K562 (cell line): ENCODE data around the gene GPC3. TPM values are rescaled to one million over a fixed set of nuclear protein-coding genes. Genes with fewer than 3 reads are reported as not detected.

Experiments
- ATAC-seq: fragments of 200-7000 bp; cut with Tn5 transposase; 3 replicates; pipeline ENCODE4 v1.9.1; 2020; ENCODE audit warnings: moderate library complexity
- BruUV-seq: library from RNA; stranded (reverse); fragments of 400-500 nt; replicated peaks from 2 replicates; lab custom pipeline; 2021; lab: Mats Ljungman, UMichigan
- CTCF ChIA-PET: fragments of 300-600 bp; formaldehyde crosslinking; extraction: SDS; loops from one replicate; lab custom pipeline; 2021; ENCODE audit warnings: low intra/inter-chr PET ratio; lab: Yijun Ruan, JAX
- POLR2A ChIA-PET: fragments of 300-600, 350-650 bp; sonication (Branson Sonifier 250); formaldehyde crosslinking; extraction: SDS; loops from one replicate; lab custom pipeline; 2021; ENCODE audit warnings: antibody characterized with exemption, inconsistent platforms; lab: Yijun Ruan, JAX
- DNase-seq, 4 experiments: peaks; one replicate each; pipeline versions ENCODE4 v3.0.0 to v3.0.0-alpha.2; 2011 to 2018; ENCODE audit warnings: low spot score in 3 of 4, mixed read lengths in 3 of 4; ENCODE audit errors: extremely low read depth in 1 of 4
- FAIRE-seq: peaks from 2 replicates; lab custom pipeline; 2011; peaks lifted over from hg19 to GRCh38; lab: Jason Lieb, UNC
- H2AFZ ChIP-seq: 2 replicates; pipeline ENCODE4 v1.6.0; 2011; ENCODE audit warnings: low read depth, low read length, control low read depth, inconsistent platforms
- H3K27ac ChIP-seq: fragments of 200-600 bp; 3 replicates; pipeline ENCODE4 v1.8.0; 2011; ENCODE audit warnings: low read depth, mild to moderate bottlenecking, control low read depth, inconsistent platforms, low read length, moderate library complexity, mixed read lengths; ENCODE audit errors: extremely low read depth
- H3K27me3 ChIP-seq, 2 experiments: fragments of 300-600 bp in 1 of 2; 2 replicates in 1 of 2; 3 replicates in 1 of 2; pipeline versions ENCODE4 v1.6.0 to v1.8.0; 2011; ENCODE audit warnings: inconsistent platforms in 2 of 2, low read length in 2 of 2, mild to moderate bottlenecking in 1 of 2, mixed read lengths in 1 of 2, moderate library complexity in 1 of 2; ENCODE audit not compliant: control insufficient read depth in 2 of 2, insufficient read depth in 2 of 2
- H3K36me3 ChIP-seq: fragments of 300-600 bp; 3 replicates; pipeline ENCODE4 v1.8.0; 2011; ENCODE audit warnings: mild to moderate bottlenecking, low read length, inconsistent platforms; ENCODE audit not compliant: control insufficient read depth, insufficient read depth
- H3K4me1 ChIP-seq, 2 experiments: fragments of 200-600 bp in 1 of 2; replicated peaks in 1 of 2; 2 replicates in 1 of 2; 3 replicates in 1 of 2; pipeline versions ENCODE4 v1.5.1 to v1.8.0; 2011; ENCODE audit warnings: inconsistent platforms in 2 of 2, low read length in 2 of 2, mild to moderate bottlenecking in 1 of 2, mixed read lengths in 1 of 2, moderate library complexity in 1 of 2; ENCODE audit not compliant: control insufficient read depth in 2 of 2, insufficient read depth in 2 of 2
- H3K4me2 ChIP-seq: 2 replicates; pipeline ENCODE4 v1.6.1; 2011; ENCODE audit warnings: low read length, control low read depth, inconsistent platforms, mixed read lengths; ENCODE audit not compliant: insufficient read depth
- H3K4me3 ChIP-seq: fragments of 200-600 bp; sonication (generic), shearing (Covaris generic); 2 replicates; pipeline ENCODE4 v1.5.1; 2016; ENCODE audit warnings: control low read depth, inconsistent platforms
- H3K79me2 ChIP-seq: fragments of 200-600 bp; 3 replicates; pipeline ENCODE4 v1.8.0; 2011; ENCODE audit warnings: low read length, inconsistent platforms; ENCODE audit not compliant: control insufficient read depth, insufficient read depth
- H3K9ac ChIP-seq, 2 experiments: 2 replicates each; pipeline versions ENCODE4 v1.6.0 to v1.6.1; 2011; ENCODE audit warnings: low read depth in 2 of 2, low read length in 2 of 2, control low read depth in 1 of 2, inconsistent platforms in 1 of 2, mild to moderate bottlenecking in 1 of 2, mixed read lengths in 1 of 2; ENCODE audit not compliant: insufficient read depth in 1 of 2
- H3K9me1 ChIP-seq: one replicate; pipeline ENCODE4 v1.6.0; 2011; ENCODE audit warnings: inconsistent platforms, mild to moderate bottlenecking, low read length, moderate library complexity; ENCODE audit not compliant: control insufficient read depth, insufficient read depth
- H3K9me3 ChIP-seq: replicated peaks from 2 replicates; pipeline ENCODE4 v1.5.1; 2011; ENCODE audit warnings: low read depth, low read length, inconsistent platforms; ENCODE audit not compliant: control insufficient read depth, insufficient read depth
- H4K20me1 ChIP-seq: replicated peaks from 2 replicates; pipeline ENCODE4 v1.6.1; 2011; ENCODE audit warnings: low read length, inconsistent platforms, mixed read lengths; ENCODE audit not compliant: control insufficient read depth, insufficient read depth
- ESRRB ChIP-seq: fragments of 250-450 bp; sonication (Bioruptor Pico); IDR thresholded peaks from 2 replicates; pipeline ENCODE4 v1.5.0; 2020; ENCODE audit warnings: mild to moderate bottlenecking, moderate library complexity, borderline replicate concordance
- EZH2 ChIP-seq: IDR thresholded peaks from 2 replicates; pipeline ENCODE4 v1.6.1; 2012; ENCODE audit warnings: low read depth, mild to moderate bottlenecking, inconsistent platforms, low read length, borderline replicate concordance
- FOXJ3 ChIP-seq: sonication (generic); formaldehyde crosslinking; IDR thresholded peaks from 2 replicates; pipeline ENCODE4 v1.4.0; 2020; ENCODE audit warnings: mild to moderate bottlenecking, missing genetic modification reagents
- FOXK2 ChIP-seq, 2 experiments: fragments of 450-650 bp; IDR thresholded peaks in 1 of 2; conservative IDR thresholded peaks in 1 of 2; 2 replicates each; pipeline ENCODE4 v1.6.1; 2016; ENCODE audit warnings: low read depth in 2 of 2, mild to moderate bottlenecking in 1 of 2
- ZNF696 ChIP-seq: fragments of 250-450 bp; sonication (Bioruptor Pico); conservative IDR thresholded peaks from 2 replicates; pipeline ENCODE4 v1.4.0; 2020; ENCODE audit warnings: mild to moderate bottlenecking, moderate library complexity
- in situ Hi-C: fragments of 300-500 bp; cut with MboI; formaldehyde crosslinking; loops from 4 replicates; pipeline ENCODE4 v1.15.0; 2018; ENCODE audit warnings: inconsistent platforms, mixed read lengths
- intact Hi-C: fragments of 100-400 bp; cut with micrococcal nuclease; formaldehyde crosslinking; loops from 2 replicates; pipeline ENCODE4 v1.14.2; 2022
- polyA plus RNA-seq, 8 experiments: library from polyadenylated mRNA; depleted of rRNA in 4 of 8; stranded (reverse) in 5 of 8; unstranded in 3 of 8; fragments of >200 nt; fragmentation: Nextera tagmentation in 2 of 8; fragmentation: Illumina TruSeq in 1 of 8; extraction: Ambion mirVana in 2 of 8; extraction: Trizol in 1 of 8; gene quantifications; 2 replicates each; pipeline versions ENCODE4 v1.2.1 to v1.2.3, GENCODE V29; 2011 to 2014; ENCODE audit warnings: inconsistent platforms in 1 of 8, missing spikeins in 1 of 8
- total RNA-seq, 7 experiments: library from RNA; depleted of rRNA in 6 of 7; stranded (reverse); fragments of >200 nt in 6 of 7; fragmentation: Illumina TruSeq in 2 of 7; extraction: Trizol in 2 of 7; gene quantifications; 2 replicates each; pipeline versions ENCODE4 v1.2.1 to v1.2.3, GENCODE V29; 2011 to 2021; ENCODE audit warnings: low replicate concordance in 1 of 7
- TF ChIP-seq, protein P1 (sequence below): fragments of 250-450 bp; sonication (Bioruptor Pico); IDR thresholded peaks from 2 replicates; pipeline ENCODE4 v1.9.0; 2021; ENCODE audit warnings: mild to moderate bottlenecking, inconsistent platforms

GPC3 gene
- total and polyA plus RNA-seq, 9 of the 15 experiments (the other 6 are each of a cell fraction or from before 2014, with no cell fraction given) = 0.42 TPM; not detected in 8

DNA sequence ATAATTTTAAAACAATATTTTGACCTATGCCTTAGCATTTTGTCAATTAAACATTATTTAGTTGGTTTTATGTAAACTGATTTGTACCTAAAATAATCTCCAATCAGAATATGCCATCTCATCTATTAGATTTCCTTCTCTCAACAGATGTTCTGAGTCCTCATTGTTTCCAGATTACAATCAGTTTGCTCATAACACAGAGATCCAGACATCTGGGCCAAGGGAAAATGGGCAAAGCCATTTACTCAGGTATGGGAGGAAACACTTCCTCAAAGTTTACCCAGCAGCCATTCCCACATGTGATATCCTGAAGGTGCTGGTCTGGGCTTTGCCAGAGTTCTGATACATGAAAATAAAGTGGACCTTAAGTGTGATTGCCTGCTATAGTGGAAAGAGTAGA is 352.2 kb downstream of the GPC3 start:
- BruUV-seq = no TSS peak
- FAIRE-seq (no peak), ATAC-seq (no peak), DNase-seq (no peak)
- no peaks in the 10 kb centered on the region for H3K79me2 ChIP-seq
- H3K9ac ChIP-seq = no peak overlapping the region
- H3K27ac ChIP-seq = no peak overlapping the region
- H3K9me3 ChIP-seq = no peaks in the 10 kb centered on the region
- no peaks in the 10 kb centered on the region for H3K36me3 ChIP-seq
- H3K4me2 ChIP-seq = no peak overlapping the region
- intact Hi-C loops (no loop called here), in situ Hi-C loops (no loop called here)
- ChIA-PET POLR2A (no interaction called here), CTCF (no interaction called here)
- no peak overlapping the region for H3K4me3 ChIP-seq
- no peaks in the 10 kb centered on the region for H3K27me3 ChIP-seq
- no peaks in the 10 kb centered on the region for H3K4me1 ChIP-seq
- H3K9me1 ChIP-seq = no peaks in the 10 kb centered on the region
- H2AFZ ChIP-seq = no peak overlapping the region
- no peaks in the 10 kb centered on the region for H4K20me1 ChIP-seq
- TF ChIP-seq ZNF696 (CRISPR knock-in tag) = no peak
- TF ChIP-seq ESRRB (CRISPR knock-in tag) = no peak
- TF ChIP-seq, protein P1, sequence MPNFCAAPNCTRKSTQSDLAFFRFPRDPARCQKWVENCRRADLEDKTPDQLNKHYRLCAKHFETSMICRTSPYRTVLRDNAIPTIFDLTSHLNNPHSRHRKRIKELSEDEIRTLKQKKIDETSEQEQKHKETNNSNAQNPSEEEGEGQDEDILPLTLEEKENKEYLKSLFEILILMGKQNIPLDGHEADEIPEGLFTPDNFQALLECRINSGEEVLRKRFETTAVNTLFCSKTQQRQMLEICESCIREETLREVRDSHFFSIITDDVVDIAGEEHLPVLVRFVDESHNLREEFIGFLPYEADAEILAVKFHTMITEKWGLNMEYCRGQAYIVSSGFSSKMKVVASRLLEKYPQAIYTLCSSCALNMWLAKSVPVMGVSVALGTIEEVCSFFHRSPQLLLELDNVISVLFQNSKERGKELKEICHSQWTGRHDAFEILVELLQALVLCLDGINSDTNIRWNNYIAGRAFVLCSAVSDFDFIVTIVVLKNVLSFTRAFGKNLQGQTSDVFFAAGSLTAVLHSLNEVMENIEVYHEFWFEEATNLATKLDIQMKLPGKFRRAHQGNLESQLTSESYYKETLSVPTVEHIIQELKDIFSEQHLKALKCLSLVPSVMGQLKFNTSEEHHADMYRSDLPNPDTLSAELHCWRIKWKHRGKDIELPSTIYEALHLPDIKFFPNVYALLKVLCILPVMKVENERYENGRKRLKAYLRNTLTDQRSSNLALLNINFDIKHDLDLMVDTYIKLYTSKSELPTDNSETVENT = no peak
- TF ChIP-seq FOXJ3 = no peak
- no peak for TF ChIP-seq EZH2
- TF ChIP-seq FOXK2 (conservative IDR thresholded peaks at IDR 0.05 in 1 of 2, IDR thresholded peaks at IDR 0.05 in 1 of 2; ENCODE audit: low read depth in 2 of 2) = no peak
